HuH-7.5 (cell line): ENCODE results near the gene PARP4.
"Not testable (repeated sequence)": the region's sequence is repeated elsewhere in the genome, so short reads cannot be mapped to it uniquely, and the experiment has no call there.

Experiments
- DNase-seq: peaks from one replicate; pipeline ENCODE4 v3.0.0; 2011; ENCODE audit warnings: low spot score

The PARP4 gene

DNA sequence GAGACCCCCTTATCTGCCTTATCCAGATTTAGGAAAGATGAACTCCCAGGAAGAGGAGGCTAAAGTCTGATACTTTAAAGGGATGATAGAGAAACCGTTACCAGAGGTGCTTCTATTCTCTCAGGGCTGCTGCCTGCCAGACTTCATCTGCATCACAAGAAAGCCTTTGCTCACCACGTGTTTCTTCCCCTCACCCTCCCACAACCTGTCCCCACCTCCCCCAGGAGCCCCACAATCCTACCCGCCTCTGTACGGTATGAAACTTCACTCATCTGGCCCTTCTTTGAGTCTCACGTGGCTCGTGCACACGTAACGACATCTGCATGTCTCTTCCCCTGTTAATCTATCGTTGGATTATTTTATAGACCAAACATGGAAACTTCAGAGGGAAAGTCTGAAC, 67.7 kb downstream of the PARP4 start:
- not testable (repeated sequence) for DNase-seq

DNA sequence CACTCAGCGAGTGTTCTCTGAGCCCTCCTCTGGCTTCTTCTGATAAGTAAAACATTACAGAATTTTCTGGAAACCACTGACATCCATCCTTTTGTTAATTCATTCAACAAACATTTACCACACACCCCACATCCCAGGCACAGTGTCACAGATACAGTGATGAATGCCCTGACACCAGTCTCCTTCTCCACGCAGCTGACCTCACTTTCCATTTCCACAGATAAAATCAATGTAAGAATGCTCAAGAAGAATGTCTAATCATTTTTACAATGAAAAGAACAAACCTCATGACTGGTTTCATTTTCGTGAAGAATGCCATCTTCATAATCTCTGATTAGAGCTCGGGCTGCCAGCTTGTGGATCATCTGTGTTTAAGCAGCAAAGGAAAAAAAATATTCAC, 69.2 kb downstream of the PARP4 start:
- DNase-seq = no peak

DNA sequence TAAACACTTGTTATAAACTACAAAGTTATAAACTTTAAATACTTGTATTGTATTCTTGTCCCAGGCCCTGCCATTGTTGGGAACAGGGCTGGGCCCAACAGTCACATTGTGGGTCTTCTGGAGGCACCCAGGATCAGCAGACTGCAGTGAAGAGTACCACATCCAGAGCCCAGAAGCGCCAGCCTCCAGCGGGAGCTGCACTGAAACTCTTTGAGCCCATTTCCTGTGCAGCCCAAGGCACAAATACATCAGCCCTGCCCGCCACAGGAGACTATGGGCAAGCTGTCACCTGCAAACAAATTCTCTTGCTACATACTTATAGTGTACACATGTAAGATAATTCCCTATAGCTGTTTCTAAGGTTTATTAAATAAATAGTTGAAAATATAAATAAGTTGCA, 86.5 kb downstream of the PARP4 start:
- DNase-seq = not testable (repeated sequence)

DNA sequence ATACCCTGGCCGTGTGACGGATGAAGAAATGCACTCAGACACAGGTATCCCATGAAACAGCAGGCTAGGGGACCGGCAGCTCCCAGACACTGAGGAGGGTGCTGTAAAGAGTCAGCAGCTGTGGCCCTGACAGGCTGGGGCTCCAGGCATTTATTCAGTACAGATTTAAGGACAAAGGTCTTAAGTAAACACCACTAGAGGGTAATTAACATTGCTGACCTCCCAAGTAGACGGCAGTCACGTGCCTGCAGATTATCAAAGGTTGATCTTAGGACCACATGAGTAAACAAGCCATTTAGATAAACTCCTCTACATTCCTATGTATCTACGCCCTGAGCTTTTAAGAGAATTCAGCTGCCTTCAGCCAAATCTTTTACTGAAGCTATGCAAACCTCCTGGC, 92.9 kb downstream of the PARP4 start:
- DNase-seq = not testable (repeated sequence)

DNA sequence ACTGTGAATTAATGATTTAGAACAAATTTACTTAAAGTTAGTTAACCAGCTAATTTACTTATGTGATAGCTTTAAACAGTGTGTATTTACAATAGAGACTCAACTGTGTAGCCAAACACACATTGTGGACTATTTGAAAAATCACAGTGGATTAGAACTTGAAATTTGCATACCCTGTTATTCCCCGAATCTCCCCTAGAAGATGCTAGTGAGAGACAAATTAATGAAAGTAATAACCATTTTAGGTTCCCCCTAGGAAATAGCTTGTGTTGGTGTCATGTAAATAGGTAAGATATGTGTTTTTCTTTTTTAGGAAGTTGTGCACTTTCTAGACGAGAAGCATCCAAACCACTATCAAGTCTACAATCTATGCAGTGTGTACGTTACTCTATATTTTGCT, 104.7 kb downstream of the PARP4 start:
- no peak for DNase-seq

DNA sequence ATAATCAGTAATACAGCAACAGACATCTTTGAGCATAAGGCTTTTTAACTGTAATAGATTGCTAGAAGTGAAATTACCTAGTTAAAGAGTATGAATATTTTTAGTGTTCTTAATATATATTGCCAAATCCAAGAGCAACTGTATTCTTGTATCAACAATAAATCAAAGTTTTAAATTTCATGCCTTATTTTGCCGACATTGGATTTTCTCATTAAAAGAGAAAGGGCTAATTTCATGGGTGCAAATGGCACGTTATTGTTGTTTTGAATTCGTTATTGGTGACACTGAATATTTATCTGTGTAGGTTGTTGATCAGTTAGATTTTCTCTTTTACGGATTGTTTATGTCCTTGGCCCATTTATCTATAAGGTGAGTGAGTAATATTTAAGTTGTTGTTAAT, 106.1 kb downstream of the PARP4 start:
- no peak for DNase-seq

DNA sequence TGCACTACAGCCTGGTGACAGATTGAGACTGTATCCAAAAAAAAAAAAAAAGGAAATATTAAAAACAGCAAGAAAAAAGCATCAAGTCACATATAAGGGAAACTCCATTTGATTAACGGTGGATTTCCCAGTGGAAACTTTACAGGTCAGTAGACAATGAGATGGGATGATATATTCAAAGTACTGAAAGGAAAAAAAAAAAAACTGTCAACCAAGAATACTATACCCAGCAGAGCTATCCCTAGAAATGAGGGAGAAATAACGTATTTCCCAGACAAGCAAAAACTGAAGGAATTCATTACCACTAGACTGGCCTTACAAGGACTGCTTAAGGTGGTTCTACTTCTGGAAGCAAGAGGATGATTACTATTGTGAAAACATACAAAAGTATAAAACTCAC, 115.8 kb downstream of the PARP4 start:
- no peak for DNase-seq

DNA sequence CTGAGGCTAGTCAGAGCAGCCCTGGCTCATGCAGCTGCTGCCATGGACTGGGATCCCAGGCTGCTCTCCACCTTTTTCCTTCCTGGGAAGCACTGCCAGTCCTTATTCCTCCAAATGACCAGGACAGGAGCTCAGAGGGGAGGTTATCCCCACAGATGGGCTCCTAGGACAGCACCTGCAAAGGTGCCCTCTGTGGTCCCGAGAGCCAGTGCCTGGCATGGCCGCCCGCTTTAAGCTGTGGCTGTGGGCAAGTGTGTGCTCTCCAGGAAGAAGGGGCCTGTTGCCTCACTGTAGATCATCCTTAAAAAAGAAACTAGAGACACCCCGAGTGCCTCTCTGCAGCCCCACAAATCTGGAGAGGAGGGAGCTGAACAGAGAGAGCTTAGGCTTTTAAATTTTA, 119.6 kb downstream of the PARP4 start:
- no peak for DNase-seq

DNA sequence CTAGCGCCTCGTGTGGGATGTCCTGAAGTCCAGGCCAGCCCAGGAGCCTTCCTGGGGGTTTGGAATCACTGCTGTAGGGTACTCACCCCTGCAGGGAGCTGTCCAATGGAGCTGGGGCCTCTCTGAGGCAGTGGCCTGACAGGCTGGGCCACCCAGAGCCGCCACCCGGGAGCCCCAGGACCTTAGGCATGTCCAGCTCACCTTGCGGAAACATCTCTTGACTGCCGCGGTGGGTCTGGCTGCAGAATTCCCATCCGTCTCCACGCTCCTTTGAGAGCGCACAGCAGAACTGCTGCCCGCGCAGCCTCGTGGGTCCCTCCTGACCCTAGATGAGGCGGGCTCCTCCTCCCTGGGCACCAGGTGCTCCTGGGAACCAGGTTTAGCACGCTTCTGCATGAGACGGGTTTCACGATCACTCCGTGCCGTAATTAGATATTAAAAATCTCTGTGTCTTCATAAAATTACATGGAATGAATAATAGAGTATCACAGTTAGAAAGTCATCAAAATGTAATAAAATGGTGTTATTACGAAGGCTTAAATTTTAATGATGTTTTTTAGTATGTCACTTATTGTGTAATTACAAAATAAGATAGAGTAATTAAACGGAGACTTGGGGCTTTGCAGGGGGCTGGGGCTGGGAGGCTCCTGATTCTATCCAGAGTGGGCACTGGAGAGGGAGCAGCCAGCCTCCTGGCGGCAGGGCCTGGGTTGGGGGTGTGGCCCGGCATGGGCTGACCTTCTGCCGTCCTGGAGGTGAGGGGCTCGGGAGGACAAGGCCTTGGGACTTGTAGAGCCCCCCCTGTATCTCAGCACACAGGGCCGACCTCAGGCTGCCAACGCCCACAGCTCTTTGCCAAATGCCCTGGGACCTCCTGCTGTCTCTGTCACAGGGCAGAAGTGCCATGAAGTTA, 120.6 kb downstream of the PARP4 start:
- DNase-seq = not testable (repeated sequence)

DNA sequence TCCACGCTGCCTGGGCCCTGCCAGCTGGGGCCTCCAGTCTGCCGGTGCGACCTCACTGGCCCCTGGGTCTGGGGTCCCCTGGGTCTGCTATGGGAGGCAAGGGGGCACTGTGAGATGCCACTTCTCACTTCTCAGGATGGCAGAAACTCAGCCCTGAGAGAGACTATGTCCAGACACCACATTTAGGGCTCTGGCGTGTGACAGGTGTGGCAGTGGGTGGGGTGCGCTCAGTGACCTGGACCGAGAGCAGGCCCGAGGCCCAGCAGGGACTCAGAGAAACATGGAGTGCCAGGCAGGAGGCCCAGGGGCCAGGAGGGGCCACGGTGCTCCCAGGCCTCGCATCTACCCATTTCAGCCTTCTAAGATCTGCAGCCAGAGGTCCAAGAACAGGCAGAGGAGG, 121.8 kb downstream of the PARP4 start:
- DNase-seq = not testable (repeated sequence)

DNA sequence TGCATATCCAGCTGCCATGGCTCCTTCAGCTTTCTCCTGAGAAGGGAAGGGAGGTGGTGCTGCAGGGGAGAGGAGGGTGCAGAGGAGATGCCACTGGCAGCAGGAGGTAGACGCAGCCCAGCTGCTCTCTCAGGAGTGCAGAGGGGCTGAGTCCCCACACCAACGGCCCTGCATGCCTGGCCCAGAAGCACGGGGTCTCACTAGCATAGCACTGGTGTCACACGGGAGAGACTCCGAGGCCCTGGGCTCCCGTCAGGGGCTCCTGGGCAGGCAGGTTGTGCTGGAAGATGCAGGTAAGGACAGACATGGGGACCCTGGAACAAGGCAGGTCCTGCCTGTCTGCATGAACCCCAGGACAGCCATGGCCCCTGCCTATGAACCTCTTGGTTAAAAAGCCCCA, 123.1 kb downstream of the PARP4 start:
- DNase-seq = no peak

DNA sequence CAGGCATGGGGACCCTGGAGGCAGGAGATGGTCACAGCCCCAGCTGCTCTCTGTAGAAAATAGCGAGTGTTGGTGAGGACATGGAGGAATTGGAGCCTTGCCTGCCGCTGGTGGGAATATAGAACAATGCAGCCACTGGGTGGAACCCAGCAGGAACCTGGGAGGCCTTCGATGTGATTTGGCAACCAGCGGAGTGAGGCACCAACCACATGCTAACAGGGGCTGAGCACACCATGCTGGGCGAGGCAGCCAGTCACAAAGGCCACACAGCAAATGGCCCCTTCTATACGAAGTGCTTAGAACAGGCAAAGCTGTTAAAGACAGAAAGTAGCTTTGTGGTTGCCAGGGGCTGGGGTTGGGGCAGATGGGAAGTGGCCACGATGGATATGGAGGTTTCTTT, 123.8 kb downstream of the PARP4 start:
- not testable (repeated sequence) for DNase-seq

DNA sequence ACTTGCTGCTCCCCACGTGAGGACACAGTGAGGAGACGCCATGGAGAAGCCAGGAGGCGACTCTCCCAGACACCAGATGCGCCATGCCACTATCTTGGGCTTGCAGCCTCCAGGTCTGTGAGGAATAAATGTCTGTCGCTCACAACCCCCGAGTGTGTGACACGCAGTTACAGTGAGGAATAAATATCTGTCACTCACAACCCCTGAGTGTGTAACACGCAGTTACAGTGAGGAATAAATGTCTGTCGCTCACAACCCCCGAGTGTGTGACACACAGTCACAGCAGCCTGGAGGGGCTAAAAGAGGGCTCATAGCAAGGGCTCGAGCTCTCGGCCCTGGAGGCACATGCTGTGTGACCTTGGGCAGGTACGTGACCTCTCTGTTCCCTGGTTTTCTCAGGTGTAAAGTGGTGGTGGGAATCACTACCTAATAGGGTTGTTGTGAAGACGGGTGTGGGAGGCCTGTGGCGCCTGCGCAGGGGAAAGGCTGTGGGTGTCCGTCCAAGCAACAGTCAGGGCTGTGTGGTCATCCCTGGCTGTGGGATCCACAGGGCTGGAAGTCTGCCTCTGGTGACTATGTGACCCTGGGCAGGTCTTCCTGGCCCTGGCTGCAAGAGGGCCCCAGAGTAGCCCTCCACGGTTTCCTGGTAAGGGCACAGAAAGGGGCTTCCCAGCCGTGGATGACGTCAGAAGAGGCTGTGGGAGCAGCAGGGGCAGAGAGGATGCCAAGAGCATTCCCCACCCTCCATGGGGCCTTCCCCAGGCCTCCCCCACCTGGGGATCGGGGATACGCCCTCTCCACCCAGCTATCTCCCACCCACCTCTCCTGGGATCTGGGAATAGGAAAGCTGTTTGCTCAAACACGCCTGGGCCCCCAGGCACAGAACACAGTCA, 125.5 kb downstream of the PARP4 start:
- DNase-seq = no peak

DNA sequence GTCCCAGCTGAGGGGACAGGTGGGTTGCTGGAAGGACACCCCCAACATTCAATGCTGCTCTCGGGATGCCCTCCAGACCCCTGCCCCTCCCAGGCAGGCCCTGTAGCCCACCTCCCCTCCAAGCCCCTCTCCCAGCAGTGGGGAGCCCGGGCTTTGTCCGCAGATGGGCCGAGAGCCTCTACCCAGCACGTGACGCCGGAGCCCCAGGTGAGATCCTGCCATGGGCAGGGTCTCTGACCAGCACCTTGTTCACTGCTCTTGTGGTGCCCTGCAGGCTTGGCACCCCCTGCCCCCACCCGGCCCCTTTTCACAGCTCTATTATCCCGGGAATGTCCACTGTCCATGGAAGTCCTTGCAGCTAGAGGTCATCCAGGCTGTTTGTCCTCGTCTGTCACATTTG, 126.7 kb downstream of the PARP4 start:
- no peak for DNase-seq

DNA sequence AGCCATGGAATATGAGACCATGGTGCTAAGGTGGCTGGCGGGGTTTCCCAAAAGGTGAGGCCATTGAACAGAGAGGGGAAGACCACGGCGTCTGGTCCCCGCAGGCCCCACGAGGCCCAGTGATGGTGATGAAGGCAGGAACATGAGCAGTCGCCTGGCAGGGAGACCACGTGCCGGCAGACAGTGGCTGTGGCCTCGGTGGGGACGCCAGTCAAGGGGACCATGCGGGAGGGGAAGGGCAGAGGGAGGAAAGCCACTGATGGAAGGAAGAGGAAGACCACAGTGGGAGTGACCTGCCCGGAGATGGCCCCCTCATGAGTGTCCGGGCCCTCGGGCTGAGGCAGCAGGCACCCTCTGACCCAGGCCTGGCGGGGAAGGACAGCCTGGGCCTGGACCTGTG, 127.6 kb downstream of the PARP4 start:
- DNase-seq = not testable (repeated sequence)

DNA sequence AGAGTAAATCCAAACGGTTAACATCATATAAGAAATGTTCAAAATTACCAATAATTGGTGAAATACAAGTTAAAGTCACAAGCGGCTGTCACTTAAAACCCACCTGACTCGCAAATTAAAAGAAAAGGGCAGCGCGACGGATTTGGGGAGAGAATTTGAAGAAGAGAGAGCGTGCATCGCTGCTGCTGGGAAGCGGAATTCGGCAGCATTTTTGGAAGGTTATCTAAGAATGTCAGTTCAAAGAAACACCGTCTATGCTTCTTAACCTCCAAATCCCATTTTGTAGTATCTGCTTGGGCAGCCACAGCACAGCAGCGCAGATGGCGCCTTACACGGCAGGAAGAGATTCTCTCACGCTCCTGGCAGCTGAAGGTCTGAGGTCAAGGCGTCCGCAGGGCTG, 128.5 kb downstream of the PARP4 start:
- not testable (repeated sequence) for DNase-seq

DNA sequence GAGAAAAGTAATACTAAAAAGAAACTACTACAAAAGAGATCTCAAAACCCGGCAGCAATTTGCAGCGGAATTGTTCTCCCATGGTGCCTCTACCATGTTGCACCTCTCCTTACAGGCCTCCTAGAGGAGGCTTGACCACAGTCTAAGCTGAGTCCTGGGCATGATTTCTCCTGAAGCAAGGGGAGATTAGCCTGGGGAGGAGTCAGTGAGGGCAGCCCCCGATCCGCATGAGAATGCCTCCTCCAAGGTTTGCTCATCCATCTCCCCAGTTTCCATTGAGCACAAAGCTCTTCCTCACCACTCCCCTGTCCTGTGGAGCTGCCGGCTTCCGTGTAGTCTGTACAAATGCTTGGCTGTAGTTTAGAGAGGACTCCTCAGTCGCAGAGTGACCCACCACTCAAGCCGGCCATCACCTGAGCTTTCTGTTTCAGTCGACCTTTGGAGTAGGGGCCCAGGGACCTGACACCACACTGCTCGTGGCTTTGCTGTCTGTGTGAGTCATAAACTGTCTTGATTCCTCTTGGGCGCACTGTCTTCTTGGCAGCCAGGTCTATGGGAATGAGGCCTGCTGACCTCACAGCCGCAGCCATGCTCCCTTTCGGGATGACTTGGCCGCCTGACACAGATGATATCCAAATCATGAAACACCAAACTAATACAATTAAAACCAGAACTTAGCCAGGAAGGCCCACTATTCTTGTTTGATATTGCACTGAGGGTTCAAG, 130.9 kb downstream of the PARP4 start:
- no peak for DNase-seq

DNA sequence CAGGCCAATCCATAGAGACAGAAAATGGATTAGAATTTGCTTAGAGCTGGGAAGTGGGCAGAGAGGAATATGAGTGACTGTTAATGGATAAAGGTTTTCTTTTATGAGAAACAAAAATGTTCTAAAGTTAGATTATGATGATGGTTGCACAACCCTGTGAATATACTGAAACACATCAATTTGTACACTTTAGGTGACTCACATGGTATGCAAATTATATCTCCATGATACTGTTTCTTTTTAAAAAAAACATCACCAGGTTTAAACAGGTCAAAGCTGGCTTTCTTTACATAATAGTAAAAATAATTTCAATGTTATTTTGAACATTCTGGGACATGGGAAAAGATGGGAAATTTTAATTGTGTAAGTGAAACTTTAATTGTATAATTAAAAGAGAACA, 131.7 kb downstream of the PARP4 start:
- not testable (repeated sequence) for DNase-seq

DNA sequence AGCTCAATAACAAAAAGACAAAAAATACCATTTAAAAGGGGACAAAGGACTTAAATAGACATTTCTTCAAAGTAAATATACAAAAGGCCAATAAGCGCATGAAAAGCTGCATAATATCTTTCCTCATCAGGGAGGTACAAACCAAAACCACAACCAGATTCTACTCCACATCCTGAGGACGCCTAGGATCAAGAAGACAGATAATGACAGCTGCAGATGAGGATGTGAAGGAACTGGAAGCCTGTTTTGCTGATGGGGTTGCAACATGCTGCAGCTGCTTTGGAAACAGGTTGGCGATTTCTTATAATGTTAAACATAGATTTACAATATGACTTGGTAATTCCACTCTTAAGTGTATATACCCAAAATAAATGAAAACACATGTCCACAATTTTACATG, 132.4 kb downstream of the PARP4 start:
- DNase-seq = not testable (repeated sequence)

DNA sequence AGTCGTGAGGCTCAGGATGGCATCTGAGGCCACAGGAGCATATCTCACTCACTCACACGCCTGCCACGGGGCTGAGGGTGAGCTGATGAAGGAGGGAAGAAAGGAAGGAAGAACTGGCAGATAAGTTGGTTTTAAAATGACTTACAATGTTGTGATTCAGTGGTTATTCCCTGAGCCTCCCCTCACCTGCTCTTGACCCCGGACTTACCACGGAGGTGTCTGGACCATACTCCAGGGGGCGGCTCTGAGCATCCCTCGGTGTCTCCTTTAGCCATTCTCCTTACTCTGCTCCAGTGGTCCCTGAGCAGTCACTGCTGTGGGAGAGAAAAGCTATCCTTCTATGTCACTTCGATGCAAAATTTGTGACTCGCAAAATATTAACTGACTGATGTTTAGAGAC, 141.3 kb downstream of the PARP4 start:
- not testable (repeated sequence) for DNase-seq
